Rectal smooth muscle tissue (tissue), 1 donor: ENCODE measurements around the gene CPXM2.

Experiments
- H3K27ac ChIP-seq: one replicate; pipeline ENCODE4 v1.7.0; 2013; ENCODE audit warnings: low read depth, low read length, inconsistent platforms
- H3K27me3 ChIP-seq: one replicate; pipeline ENCODE4 v1.7.0; 2013; ENCODE audit warnings: low read length; ENCODE audit not compliant: control insufficient read depth, insufficient read depth
- H3K36me3 ChIP-seq: one replicate; pipeline ENCODE4 v1.7.0; 2013; ENCODE audit warnings: low read length; ENCODE audit not compliant: control insufficient read depth, insufficient read depth
- H3K4me1 ChIP-seq: one replicate; pipeline ENCODE4 v1.7.0; 2013; ENCODE audit warnings: low read length; ENCODE audit not compliant: control insufficient read depth, insufficient read depth
- H3K4me3 ChIP-seq: one replicate; pipeline ENCODE4 v1.7.0; 2013; ENCODE audit warnings: low read length
- H3K9ac ChIP-seq: one replicate; pipeline ENCODE4 v1.7.0; 2013; ENCODE audit warnings: low read length

CPXM2 gene

DNA sequence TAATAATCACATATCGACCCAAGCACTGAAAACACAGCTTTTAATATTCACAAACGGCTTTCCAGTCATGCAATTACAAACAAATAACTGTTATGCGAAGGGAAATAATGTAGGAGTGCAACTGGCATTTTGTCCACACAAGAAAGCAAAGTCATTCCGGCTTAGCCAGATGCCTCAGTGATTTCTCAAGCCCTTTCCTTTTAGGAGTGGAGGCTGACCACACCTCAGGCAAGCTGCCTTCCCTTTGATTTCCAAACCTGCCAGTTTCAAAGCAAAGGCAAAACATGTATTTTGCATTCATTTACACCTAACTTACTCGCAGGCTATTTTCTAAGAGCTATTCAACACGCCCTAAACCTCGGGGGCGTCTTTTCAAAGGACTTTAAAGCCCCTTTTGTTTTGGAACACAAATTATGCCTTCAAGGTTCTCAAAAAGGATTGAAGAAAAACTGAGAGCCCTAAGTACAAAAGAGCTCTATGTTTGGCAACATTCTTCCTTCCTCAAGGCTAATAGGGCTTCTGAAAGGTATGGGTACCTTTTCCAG, 109.6 kb downstream of the CPXM2 start:
- peaks cover 9% of the 10 kb centered on the region for H3K4me1 ChIP-seq
- no peaks in the 10 kb centered on the region for H3K36me3 ChIP-seq
- H3K9ac ChIP-seq = no peak overlapping the region
- no peak overlapping the region for H3K4me3 ChIP-seq
- no peaks in the 10 kb centered on the region for H3K27me3 ChIP-seq
- H3K27ac ChIP-seq = no peak overlapping the region

- Histone ChIP-seq H3K4me3 (no peak overlapping the region), H3K27me3 (no peaks in the 10 kb centered on the region), H3K36me3 (no peaks in the 10 kb centered on the region), H3K27ac (no peak overlapping the region), H3K4me1 (peaks cover 9% of the 10 kb centered on the region), H3K9ac (no peak overlapping the region)
These were observed 110.2 kb downstream of the CPXM2 start for GRCh38 chr10:123781324-123781900.

DNA sequence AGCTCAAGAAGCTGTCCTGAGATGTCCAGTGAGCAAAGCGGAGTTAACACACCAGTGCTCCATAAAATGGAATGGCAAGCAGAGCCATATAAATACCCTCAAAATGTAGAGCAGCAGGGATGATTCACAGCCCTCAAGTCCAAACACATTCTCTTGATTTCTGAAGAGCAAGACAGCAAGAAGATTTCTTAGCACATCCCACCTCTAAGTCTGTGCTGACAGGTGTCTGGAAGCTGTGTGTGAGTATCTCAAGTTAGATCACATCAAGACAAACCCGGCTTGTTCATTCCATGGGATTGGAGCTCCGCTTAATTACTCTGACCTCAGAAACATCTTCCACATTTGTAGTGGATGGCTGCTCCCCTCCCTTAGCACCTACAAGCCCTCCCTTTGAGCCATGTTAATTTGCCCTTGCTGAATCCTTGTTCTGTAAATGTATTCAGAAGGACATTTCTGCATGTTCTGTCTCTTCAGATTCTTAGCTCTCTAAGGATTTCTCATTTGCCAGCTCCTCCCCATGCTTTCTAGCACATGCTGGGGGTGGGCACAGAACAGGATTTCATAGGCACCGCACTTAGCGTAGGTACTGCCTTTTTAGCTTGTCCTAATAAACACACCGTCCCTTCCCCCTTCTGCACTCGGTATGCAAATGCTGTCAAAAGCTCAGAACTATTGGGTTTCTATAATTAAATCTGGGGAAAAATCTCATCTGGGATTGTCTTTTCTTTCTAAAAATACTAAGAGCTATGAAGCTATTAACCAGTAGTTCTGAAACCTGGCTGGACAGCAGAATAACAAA, 112.7 kb downstream of the CPXM2 start:
- Histone ChIP-seq H3K4me1 (peaks cover 9% of the 10 kb centered on the region), H3K4me3 (no peak overlapping the region), H3K27me3 (no peaks in the 10 kb centered on the region), H3K27ac (no peak overlapping the region), H3K36me3 (no peaks in the 10 kb centered on the region), H3K9ac (no peak overlapping the region)

DNA sequence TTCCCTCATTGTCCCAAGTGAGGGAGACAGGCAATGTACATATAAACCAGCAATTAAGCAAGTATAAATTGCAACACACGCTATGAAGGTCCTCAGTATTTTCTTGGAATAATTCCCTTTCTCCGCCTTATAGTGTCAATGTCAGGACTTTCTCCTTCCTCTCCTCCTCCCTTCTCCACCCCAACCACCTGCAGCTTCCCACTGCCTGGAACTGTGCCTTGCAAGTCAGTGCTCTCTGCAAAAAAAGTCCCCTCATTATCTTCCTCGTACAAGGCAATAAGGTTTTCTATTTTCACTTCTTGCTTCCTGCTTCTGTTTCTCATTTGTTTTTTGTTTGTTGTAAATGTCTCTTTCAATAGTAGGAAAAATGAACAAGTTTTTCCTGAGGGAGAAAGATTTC, 113.7 kb downstream of the CPXM2 start:
- Histone ChIP-seq H3K27ac (no peak overlapping the region), H3K4me1 (peaks cover 5% of the 10 kb centered on the region), H3K27me3 (no peaks in the 10 kb centered on the region), H3K4me3 (no peak overlapping the region), H3K36me3 (no peaks in the 10 kb centered on the region), H3K9ac (no peak overlapping the region)

DNA sequence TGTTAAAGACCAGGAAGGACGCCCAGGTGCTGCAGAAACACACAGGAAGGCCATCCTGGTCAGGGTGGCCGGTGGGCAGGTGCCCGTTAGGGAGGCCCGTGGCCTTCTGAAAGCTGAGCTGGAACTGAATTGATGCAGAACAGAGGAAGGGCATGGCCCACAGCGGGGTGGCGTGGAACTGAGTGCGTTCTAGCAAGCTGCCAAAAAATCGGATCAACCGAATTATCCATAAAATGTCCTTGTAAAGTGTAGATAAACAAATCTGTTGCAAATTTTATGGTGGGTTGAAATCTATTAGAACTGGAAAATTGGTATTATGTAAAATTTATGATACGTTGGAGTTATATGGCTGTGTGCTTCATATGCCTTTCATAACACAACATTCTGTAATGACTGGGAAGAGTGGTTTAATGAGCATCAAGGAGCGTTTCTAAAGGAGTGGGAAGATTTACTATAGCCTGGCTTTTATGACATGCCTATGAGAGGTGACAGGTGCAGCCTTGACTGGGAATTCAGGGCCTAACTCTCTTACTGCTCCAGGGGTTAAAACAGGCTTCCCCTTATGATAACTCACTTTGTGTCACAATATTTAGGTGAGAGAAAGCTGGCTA, 117.4 kb downstream of the CPXM2 start:
- no peak overlapping the region for H3K9ac ChIP-seq
- H3K4me1 ChIP-seq = peaks cover 5% of the 10 kb centered on the region
- H3K27me3 ChIP-seq = no peaks in the 10 kb centered on the region
- H3K4me3 ChIP-seq = no peak overlapping the region
- H3K27ac ChIP-seq = no peak overlapping the region
- H3K36me3 ChIP-seq = no peaks in the 10 kb centered on the region

GRCh38 chr10:123772645-123773508, 118.7 kb downstream of the CPXM2 start:
- H3K9ac ChIP-seq = no peak overlapping the region

DNA sequence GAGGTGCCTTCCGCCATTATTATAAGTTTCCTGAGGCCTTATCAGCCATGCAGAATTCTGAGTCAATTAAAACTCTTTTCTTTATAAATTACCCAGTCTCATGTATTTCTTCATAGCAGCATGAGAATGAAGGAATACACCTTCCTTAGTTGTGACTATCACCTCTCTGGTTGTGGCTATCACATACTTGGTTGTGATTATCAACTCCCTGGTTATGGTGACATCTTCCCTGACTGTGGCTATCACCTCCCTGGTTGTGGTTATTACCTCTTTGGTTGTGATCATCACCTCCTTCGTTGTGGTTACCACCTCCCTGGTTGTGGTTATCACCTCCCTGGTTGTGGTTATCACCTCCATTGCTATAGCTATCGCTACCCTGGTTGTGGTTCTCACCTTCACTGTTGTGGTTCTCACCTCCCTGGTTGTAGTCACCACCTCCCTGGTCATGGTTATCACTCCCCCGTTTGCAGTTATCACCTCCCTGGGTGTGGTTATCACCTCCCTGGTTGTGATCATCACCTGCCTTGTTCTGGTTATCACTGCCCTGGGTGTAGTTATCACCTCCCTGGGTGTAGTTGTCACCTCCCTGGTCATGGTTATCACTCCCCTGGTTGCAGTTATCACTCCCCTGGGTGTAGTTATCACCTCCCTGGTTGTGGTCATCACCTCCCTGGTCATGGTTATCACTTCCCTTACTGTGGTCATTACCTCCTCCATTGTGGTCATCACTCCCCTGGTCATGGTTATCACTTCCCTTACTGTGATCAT, 119.5 kb downstream of the CPXM2 start:
- H3K27ac ChIP-seq = no peak overlapping the region
- H3K9ac ChIP-seq = no peak overlapping the region
- no peaks in the 10 kb centered on the region for H3K4me1 ChIP-seq
- H3K4me3 ChIP-seq = no peak overlapping the region
- H3K27me3 ChIP-seq = no peaks in the 10 kb centered on the region
- no peaks in the 10 kb centered on the region for H3K36me3 ChIP-seq

More at GRCh38 chr10:123772645-123773508, 118.7 kb downstream of the CPXM2 start:
- no peak overlapping the region for H3K4me3 ChIP-seq
- H3K27ac ChIP-seq = no peak overlapping the region
- no peaks in the 10 kb centered on the region for H3K36me3 ChIP-seq
- H3K4me1 ChIP-seq = no peaks in the 10 kb centered on the region
- no peaks in the 10 kb centered on the region for H3K27me3 ChIP-seq

DNA sequence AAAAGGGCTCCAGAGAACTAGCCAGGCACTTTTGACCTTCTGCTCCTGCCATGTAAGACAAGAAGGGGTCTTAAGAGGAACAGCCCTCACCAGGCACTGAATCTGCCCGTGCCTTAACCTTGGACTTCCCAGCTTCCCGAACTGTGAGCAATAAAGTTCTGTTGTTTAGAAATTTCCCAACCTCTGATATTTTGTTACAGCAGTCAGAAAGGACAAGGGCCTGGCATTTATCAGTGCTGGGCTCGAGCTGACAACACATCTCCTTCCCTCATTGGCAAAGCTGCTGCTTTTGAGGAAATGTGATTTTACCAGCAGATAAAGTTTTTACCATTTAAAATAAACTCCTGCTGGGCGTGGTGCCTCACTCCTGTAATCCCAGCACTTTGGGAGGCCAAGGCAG, 122.0 kb downstream of the CPXM2 start:
- H3K27me3 ChIP-seq = no peaks in the 10 kb centered on the region
- H3K4me1 ChIP-seq = no peaks in the 10 kb centered on the region
- H3K9ac ChIP-seq = no peak overlapping the region
- H3K27ac ChIP-seq = no peak overlapping the region
- H3K36me3 ChIP-seq = no peaks in the 10 kb centered on the region
- no peak overlapping the region for H3K4me3 ChIP-seq

- H3K36me3 ChIP-seq = no peaks in the 10 kb centered on the region
These were observed 124.8 kb downstream of the CPXM2 start for GRCh38 chr10:123766761-123767160.

GRCh38 chr10:123766012-123766411, 125.6 kb downstream of the CPXM2 start:
- no peak overlapping the region for H3K4me3 ChIP-seq
- no peaks in the 10 kb centered on the region for H3K36me3 ChIP-seq
- no peak overlapping the region for H3K9ac ChIP-seq
- no peaks in the 10 kb centered on the region for H3K27me3 ChIP-seq
- H3K27ac ChIP-seq = no peak overlapping the region
- H3K4me1 ChIP-seq = no peaks in the 10 kb centered on the region

More at GRCh38 chr10:123766761-123767160, 124.8 kb downstream of the CPXM2 start:
- Histone ChIP-seq H3K27me3 (no peaks in the 10 kb centered on the region), H3K4me3 (no peak overlapping the region), H3K27ac (no peak overlapping the region), H3K9ac (no peak overlapping the region), H3K4me1 (no peaks in the 10 kb centered on the region)

GRCh38 chr10:123761666-123762230, 129.9 kb downstream of the CPXM2 start:
- no peak overlapping the region for H3K27ac ChIP-seq
- no peak overlapping the region for H3K4me3 ChIP-seq
- H3K36me3 ChIP-seq = no peaks in the 10 kb centered on the region
- no peaks in the 10 kb centered on the region for H3K27me3 ChIP-seq
- H3K9ac ChIP-seq = no peak overlapping the region
- no peaks in the 10 kb centered on the region for H3K4me1 ChIP-seq
